ENCODE data around the gene RBMXL3.
"Not testable (repeated sequence)": the region's sequence is repeated elsewhere in the genome, so short reads cannot be mapped to it uniquely, and the experiment has no call there.

RBMXL3 gene

GRCh38 chrX:115189110-115189509 is at the start of gene RBMXL3:
Gene RBMXL3, plus strand, starts transcription at chrX:115189410. Its CDS starts 32 bp downstream, at chrX:115189442.
- no peak for DNase-seq (ENCODE audit: low read depth in 3 of 3)

- no peak for DNase-seq (ENCODE audit: low read depth in 3 of 3)
Measured at GRCh38 chrX:115142057-115142456, 47.2 kb upstream of the RBMXL3 start.

GRCh38 chrX:115147220-115147619 is 42.0 kb upstream of the RBMXL3 start:
- no peak for DNase-seq (ENCODE audit: low read depth in 3 of 3)

GRCh38 chrX:115173181-115173580 is 16.0 kb upstream of the RBMXL3 start:
- no peak for DNase-seq (ENCODE audit: low read depth in 3 of 3)

GRCh38 chrX:115174548-115174947 is 14.7 kb upstream of the RBMXL3 start:
- no peak for DNase-seq (ENCODE audit: low read depth in 3 of 3)

GRCh38 chrX:115177932-115178331 is 11.3 kb upstream of the RBMXL3 start:
- DNase-seq (ENCODE audit: low read depth in 3 of 3) = no peak

- no peak for DNase-seq (ENCODE audit: low read depth in 3 of 3)
Measured at GRCh38 chrX:115178473-115178872, 10.7 kb upstream of the RBMXL3 start.

- no peak for DNase-seq (ENCODE audit: low read depth in 3 of 3)
Measured at GRCh38 chrX:115183980-115184379, 5.2 kb upstream of the RBMXL3 start.

GRCh38 chrX:115189646-115190635 is 731 bp downstream of the RBMXL3 start:
- DNase-seq (ENCODE audit: low read depth in 3 of 3) = no peak

- DNase-seq (ENCODE audit: low read depth in 3 of 3) = no peak
Measured at GRCh38 chrX:115190636-115191489, 1.7 kb downstream of the RBMXL3 start.

- no peak for DNase-seq (ENCODE audit: low read depth in 3 of 3)
Measured at GRCh38 chrX:115191490-115192243, 2.5 kb downstream of the RBMXL3 start.

- DNase-seq (ENCODE audit: low read depth in 3 of 3) = no peak
Measured at GRCh38 chrX:115192244-115192700, 3.1 kb downstream of the RBMXL3 start.

- no peak for DNase-seq (ENCODE audit: low read depth in 3 of 3)
Measured at GRCh38 chrX:115204040-115204439, 14.8 kb downstream of the RBMXL3 start.

GRCh38 chrX:115209547-115209946 is 20.3 kb downstream of the RBMXL3 start:
- DNase-seq (ENCODE audit: low read depth in 3 of 3) = not testable (repeated sequence)

GRCh38 chrX:115214151-115214550 is 24.9 kb downstream of the RBMXL3 start:
- no peak for DNase-seq (ENCODE audit: low read depth in 3 of 3)

GRCh38 chrX:115214605-115215004 is 25.4 kb downstream of the RBMXL3 start:
- no peak for DNase-seq (ENCODE audit: low read depth in 3 of 3)

GRCh38 chrX:115217346-115217745 is 28.1 kb downstream of the RBMXL3 start:
- DNase-seq (ENCODE audit: low read depth in 3 of 3) = not testable (repeated sequence)

- DNase-seq (ENCODE audit: low read depth in 3 of 3) = no peak
Measured at GRCh38 chrX:115226929-115227328, 37.7 kb downstream of the RBMXL3 start.

GRCh38 chrX:115229337-115230003 is 40.3 kb downstream of the RBMXL3 start:
- no peak for DNase-seq (ENCODE audit: low read depth in 3 of 3)

GRCh38 chrX:115232933-115233496 is 43.8 kb downstream of the RBMXL3 start:
- DNase-seq (ENCODE audit: low read depth in 3 of 3) = no peak

Data from stimulated activated CD4-positive, alpha-beta T cell treated with anti-CD3 and anti-CD28 coated beads, TNF-alpha, amount 100 ng/mL, for 4 hours (primary cell).